Astrocyte (in vitro differentiated cells and primary cell): ENCODE measurements around the gene VWA8.

Experiments
- CTCF ChIP-seq: IDR thresholded peaks from 2 replicates; pipeline ENCODE4 v1.5.1; 2011; ENCODE audit warnings: low read depth, mild to moderate bottlenecking, inconsistent platforms, low read length, moderate library complexity; ENCODE audit not compliant: insufficient read depth
- EZH2 ChIP-seq: IDR thresholded peaks from 2 replicates; pipeline ENCODE4 v1.6.1; 2012; ENCODE audit warnings: mild to moderate bottlenecking, low read length, inconsistent platforms; ENCODE audit not compliant: insufficient read depth

GRCh38 chr13:41802043-41802683, 158.7 kb downstream of the VWA8 start:
- TF ChIP-seq CTCF = no peak
- TF ChIP-seq EZH2 = no peak
